DND-41 (cell line): ENCODE data around the gene UGCG.

Experiments used
- ATAC-seq: fragments of 200-7000 bp; cut with Tn5 transposase; 3 replicates; pipeline ENCODE4 v1.9.1; 2021; ENCODE audit warnings: low read depth; ENCODE audit not compliant: insufficient read depth
- DNase-seq: peaks from one replicate; pipeline ENCODE4 v3.0.0-alpha.2; 2020
- H2AFZ ChIP-seq: 2 replicates; pipeline ENCODE4 v1.6.0; 2012; ENCODE audit warnings: low read depth, low read length
- H3K27ac ChIP-seq: 2 replicates; pipeline ENCODE4 v1.5.1; 2012; ENCODE audit warnings: low read length, inconsistent platforms
- H3K27me3 ChIP-seq: fragments of 200-600 bp; sonication (generic); 2 replicates; pipeline ENCODE4 v1.6.0; 2012; ENCODE audit warnings: low read length, mild to moderate bottlenecking, inconsistent platforms; ENCODE audit not compliant: insufficient read depth, poor library complexity
- H3K36me3 ChIP-seq: 2 replicates; pipeline ENCODE4 v1.5.1; 2012; ENCODE audit warnings: low read length, inconsistent platforms; ENCODE audit not compliant: insufficient read depth
- H3K4me1 ChIP-seq: 2 replicates; pipeline ENCODE4 v1.5.1; 2012; ENCODE audit warnings: mild to moderate bottlenecking, low read length; ENCODE audit not compliant: insufficient read depth
- H3K4me2 ChIP-seq: 2 replicates; pipeline ENCODE4 v1.6.0; 2012; ENCODE audit warnings: mild to moderate bottlenecking, moderate library complexity, low read length, inconsistent platforms; ENCODE audit not compliant: insufficient read depth
- H3K4me3 ChIP-seq, 2 experiments: fragments of 200-600 bp in 1 of 2; shearing (Covaris generic) in 1 of 2; 2 replicates each; pipeline ENCODE4 v1.5.1; 2012 to 2016; ENCODE audit warnings: inconsistent platforms in 2 of 2, low read length in 2 of 2, mild to moderate bottlenecking in 2 of 2, low read depth in 1 of 2, moderate library complexity in 1 of 2
- H3K79me2 ChIP-seq: 2 replicates; pipeline ENCODE4 v1.6.0; 2012; ENCODE audit warnings: low read length, inconsistent platforms; ENCODE audit not compliant: insufficient read depth
- H3K9ac ChIP-seq: 2 replicates; pipeline ENCODE4 v1.6.0; 2012; ENCODE audit warnings: low read depth, mild to moderate bottlenecking, inconsistent platforms, low read length, moderate library complexity
- H3K9me3 ChIP-seq: 2 replicates; pipeline ENCODE4 v1.5.1; 2012; ENCODE audit warnings: low read length, moderate library complexity, mild to moderate bottlenecking, inconsistent platforms; ENCODE audit not compliant: insufficient read depth, severe bottlenecking
- H4K20me1 ChIP-seq: 2 replicates; pipeline ENCODE4 v1.6.0; 2012; ENCODE audit warnings: low read length; ENCODE audit not compliant: insufficient read depth
- EZH2 ChIP-seq: IDR thresholded peaks from 3 replicates; pipeline ENCODE4 v1.6.1; 2012; ENCODE audit warnings: borderline replicate concordance, low read depth, mild to moderate bottlenecking, moderate library complexity, low read length, inconsistent platforms; ENCODE audit not compliant: severe bottlenecking
- TF ChIP-seq, protein P1 (sequence below): IDR thresholded peaks from 2 replicates; pipeline ENCODE4 v1.5.1; 2012; ENCODE audit warnings: borderline replicate concordance, low read length, moderate library complexity, mild to moderate bottlenecking; ENCODE audit not compliant: poor library complexity, severe bottlenecking; ENCODE audit errors: extremely low read depth

UGCG gene

DNA sequence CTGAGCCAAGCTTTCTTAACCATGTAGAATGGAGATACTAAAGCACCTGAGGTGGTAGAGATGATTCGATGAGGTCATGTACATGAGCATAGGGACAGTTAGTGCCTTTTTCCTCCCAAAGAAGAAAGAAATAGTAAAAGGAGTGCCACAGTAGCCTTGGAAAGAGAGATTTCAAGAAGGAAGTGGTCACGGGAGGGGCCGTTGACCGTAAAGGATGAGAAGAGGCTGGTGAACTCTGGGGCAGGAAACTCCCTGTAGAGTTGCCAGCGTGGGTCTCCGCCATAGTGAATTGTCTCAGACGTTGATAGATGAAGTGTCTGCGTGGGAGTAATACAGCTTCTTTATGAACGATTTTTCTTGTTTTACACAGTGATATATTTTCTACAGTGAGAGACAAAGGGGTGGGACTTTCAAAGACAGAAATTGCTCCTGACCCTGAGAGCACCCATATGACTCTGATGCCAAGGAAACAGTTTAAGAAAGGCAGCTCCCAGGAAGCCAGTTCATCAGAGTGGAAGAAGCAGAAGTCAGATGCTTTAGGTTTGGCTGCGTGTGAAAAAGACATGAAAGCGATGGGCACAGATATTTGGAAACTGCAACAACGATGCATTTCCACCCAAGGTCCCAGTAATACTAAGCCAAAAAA, 41.3 kb downstream of the UGCG start:
- no peak for DNase-seq
- no peak for ATAC-seq
- H2AFZ ChIP-seq: no peak overlapping the region
- H3K79me2 ChIP-seq: no peaks in the 10 kb centered on the region
- no peak overlapping the region for H3K9ac ChIP-seq
- H3K27ac ChIP-seq: no peak overlapping the region
- no peak overlapping the region for H3K4me3 ChIP-seq
- no peaks in the 10 kb centered on the region for H3K27me3 ChIP-seq
- no peaks in the 10 kb centered on the region for H4K20me1 ChIP-seq
- peaks cover 14% of the 10 kb centered on the region; the same call in 1 of the 2 replicates for H3K36me3 ChIP-seq
- no peaks in the 10 kb centered on the region for H3K4me1 ChIP-seq
- no peak for TF ChIP-seq EZH2
- TF ChIP-seq, protein P1, sequence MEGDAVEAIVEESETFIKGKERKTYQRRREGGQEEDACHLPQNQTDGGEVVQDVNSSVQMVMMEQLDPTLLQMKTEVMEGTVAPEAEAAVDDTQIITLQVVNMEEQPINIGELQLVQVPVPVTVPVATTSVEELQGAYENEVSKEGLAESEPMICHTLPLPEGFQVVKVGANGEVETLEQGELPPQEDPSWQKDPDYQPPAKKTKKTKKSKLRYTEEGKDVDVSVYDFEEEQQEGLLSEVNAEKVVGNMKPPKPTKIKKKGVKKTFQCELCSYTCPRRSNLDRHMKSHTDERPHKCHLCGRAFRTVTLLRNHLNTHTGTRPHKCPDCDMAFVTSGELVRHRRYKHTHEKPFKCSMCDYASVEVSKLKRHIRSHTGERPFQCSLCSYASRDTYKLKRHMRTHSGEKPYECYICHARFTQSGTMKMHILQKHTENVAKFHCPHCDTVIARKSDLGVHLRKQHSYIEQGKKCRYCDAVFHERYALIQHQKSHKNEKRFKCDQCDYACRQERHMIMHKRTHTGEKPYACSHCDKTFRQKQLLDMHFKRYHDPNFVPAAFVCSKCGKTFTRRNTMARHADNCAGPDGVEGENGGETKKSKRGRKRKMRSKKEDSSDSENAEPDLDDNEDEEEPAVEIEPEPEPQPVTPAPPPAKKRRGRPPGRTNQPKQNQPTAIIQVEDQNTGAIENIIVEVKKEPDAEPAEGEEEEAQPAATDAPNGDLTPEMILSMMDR: no peak
- no peak overlapping the region for H3K4me2 ChIP-seq
- no peaks in the 10 kb centered on the region for H3K9me3 ChIP-seq

- H3K27me3 ChIP-seq: no peaks in the 10 kb centered on the region
- H3K4me2 ChIP-seq: no peak overlapping the region
- no peaks in the 10 kb centered on the region for H3K79me2 ChIP-seq
- DNase-seq (no peak), ATAC-seq (no peak)
- no peak overlapping the region for H3K4me3 ChIP-seq
- no peaks in the 10 kb centered on the region for H3K4me1 ChIP-seq
- no peaks in the 10 kb centered on the region for H4K20me1 ChIP-seq
- no peak overlapping the region for H3K27ac ChIP-seq
- H2AFZ ChIP-seq: no peak overlapping the region
- H3K9me3 ChIP-seq: no peaks in the 10 kb centered on the region
- no peak for TF ChIP-seq EZH2
- TF ChIP-seq, protein P1: no peak
- no peak overlapping the region for H3K9ac ChIP-seq
- peaks cover 11% of the 10 kb centered on the region; the same call in 1 of the 2 replicates for H3K36me3 ChIP-seq
Measured at GRCh38 chr9:111938427-111938800, 41.8 kb downstream of the UGCG start.

GRCh38 chr9:111939322-111939721, 42.7 kb downstream of the UGCG start:
- DNase-seq: no peak
- no peak overlapping the region for H3K4me2 ChIP-seq

More at GRCh38 chr9:111939322-111939721, 42.7 kb downstream of the UGCG start:
- Histone ChIP-seq H3K36me3 (peaks cover 6% of the 10 kb centered on the region; the same call in 1 of the 2 replicates), H3K9me3 (no peaks in the 10 kb centered on the region), H2AFZ (no peak overlapping the region), H3K4me3 (no peak overlapping the region), H4K20me1 (no peaks in the 10 kb centered on the region), H3K27me3 (no peaks in the 10 kb centered on the region), H3K9ac (no peak overlapping the region), H3K27ac (no peak overlapping the region), H3K79me2 (no peaks in the 10 kb centered on the region), H3K4me1 (no peaks in the 10 kb centered on the region)
- ATAC-seq: no peak
- TF ChIP-seq, protein P1: no peak
- TF ChIP-seq EZH2: no peak
